ENCODE results near the gene ITPK1.

DNA sequence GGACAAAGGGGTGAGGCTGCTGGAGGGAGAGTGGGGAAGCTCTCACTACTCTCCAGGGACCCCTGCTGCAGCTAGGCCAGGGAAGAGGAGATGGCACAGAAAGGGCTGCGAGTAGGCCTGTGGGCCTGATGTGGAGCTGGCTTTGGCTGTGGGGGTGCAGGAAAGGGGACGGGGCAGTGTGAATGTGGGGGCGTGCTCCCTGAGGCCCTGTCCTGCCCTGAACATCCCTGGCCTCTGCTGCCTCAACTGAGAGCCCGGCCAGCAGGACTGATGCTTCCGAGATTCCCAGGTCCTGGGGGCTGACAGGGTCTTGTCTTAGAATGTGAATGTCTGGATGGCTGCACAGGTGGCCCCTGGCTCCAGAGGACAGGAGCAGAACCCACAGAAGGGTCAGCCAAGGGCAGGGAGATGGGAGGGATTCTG is 128.6 kb downstream of the ITPK1 start:
- TF ChIP-seq, protein P1, sequence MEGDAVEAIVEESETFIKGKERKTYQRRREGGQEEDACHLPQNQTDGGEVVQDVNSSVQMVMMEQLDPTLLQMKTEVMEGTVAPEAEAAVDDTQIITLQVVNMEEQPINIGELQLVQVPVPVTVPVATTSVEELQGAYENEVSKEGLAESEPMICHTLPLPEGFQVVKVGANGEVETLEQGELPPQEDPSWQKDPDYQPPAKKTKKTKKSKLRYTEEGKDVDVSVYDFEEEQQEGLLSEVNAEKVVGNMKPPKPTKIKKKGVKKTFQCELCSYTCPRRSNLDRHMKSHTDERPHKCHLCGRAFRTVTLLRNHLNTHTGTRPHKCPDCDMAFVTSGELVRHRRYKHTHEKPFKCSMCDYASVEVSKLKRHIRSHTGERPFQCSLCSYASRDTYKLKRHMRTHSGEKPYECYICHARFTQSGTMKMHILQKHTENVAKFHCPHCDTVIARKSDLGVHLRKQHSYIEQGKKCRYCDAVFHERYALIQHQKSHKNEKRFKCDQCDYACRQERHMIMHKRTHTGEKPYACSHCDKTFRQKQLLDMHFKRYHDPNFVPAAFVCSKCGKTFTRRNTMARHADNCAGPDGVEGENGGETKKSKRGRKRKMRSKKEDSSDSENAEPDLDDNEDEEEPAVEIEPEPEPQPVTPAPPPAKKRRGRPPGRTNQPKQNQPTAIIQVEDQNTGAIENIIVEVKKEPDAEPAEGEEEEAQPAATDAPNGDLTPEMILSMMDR (IDR thresholded peaks at IDR 0.05; ENCODE audit: low read depth, low read length), result no peak
- no peak for TF ChIP-seq EZH2phosphoT487 (IDR thresholded peaks at IDR 0.05; ENCODE audit: low read depth)
